HG03025 (cell line): Measurements from ENCODE around the gene SERPINE1.
"Not testable (repeated sequence)": the region's sequence is repeated elsewhere in the genome, so short reads cannot be mapped to it uniquely, and the experiment has no call there.

Experiments used
- ATAC-seq: cut with Tn5 transposase; IDR thresholded peaks from one replicate; pipeline ENCODE4 v1.9.1; 2021; ENCODE audit warnings: mild to moderate bottlenecking, moderate library complexity; ENCODE audit not compliant: unreplicated experiment, low FRiP score

The SERPINE1 gene

DNA sequence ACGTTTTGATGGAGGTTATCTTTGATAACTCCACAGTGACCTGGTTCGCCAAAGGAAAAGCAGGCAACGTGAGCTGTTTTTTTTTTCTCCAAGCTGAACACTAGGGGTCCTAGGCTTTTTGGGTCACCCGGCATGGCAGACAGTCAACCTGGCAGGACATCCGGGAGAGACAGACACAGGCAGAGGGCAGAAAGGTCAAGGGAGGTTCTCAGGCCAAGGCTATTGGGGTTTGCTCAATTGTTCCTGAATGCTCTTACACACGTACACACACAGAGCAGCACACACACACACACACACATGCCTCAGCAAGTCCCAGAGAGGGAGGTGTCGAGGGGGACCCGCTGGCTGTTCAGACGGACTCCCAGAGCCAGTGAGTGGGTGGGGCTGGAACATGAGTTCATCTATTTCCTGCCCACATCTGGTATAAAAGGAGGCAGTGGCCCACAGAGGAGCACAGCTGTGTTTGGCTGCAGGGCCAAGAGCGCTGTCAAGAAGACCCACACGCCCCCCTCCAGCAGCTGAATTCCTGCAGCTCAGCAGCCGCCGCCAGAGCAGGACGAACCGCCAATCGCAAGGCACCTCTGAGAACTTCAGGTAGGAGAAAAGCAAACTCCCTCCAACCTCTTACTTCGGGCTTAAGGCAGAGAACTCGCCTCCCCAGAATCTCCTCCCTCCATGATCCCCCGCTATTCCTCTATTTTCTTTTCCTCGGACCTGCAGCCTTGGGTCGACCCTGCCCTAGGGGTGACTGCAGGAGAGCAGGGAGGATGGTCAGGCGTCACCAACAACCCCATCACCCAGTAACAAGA is at the start of gene SERPINE1:
SERPINE1 (plus strand) TSS at position 454 of the 809 bp plus-strand sequence. CDS start 1,290 bp downstream, outside the sequence.
- ATAC-seq: no peak

DNA sequence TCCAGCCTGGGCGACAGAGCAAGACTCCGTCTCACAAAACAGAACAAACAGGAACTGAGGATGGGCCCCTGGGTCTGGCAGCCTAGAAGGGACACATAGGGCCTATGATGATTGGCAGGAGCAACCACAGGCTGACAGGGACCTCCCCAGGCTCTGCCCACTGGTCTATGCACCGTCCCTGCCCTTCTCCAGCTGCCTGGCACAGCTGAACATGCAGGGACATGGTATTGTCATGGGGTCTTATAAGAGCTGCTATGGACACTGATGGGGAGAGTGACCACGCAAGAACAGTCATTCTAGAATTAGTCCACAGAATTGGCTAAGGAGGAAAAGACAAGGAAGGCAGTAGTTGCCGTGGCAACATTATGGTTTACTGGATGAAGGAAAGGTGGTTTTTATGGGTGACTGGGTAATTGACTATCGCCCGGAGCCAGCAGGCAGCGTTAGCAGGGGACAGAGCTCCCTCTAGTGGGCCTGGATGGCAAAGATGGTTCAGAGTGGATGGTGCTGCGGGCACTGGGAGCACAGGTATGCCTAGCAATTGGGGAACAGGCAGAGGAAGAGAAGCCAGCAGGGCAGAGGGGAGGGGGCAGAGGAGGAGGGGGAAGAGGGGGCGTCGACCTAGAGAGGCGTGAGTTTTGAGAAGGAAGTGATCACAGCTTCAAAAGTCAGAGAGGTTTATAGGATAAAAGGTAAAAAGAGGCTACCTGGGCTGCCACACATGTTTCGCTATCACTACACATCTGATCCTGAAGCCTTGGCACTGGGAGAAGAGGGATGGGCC is 49.4 kb upstream of the SERPINE1 start:
- ATAC-seq: no peak

GRCh38 chr7:101081432-101081831 is 45.5 kb upstream of the SERPINE1 start:
- ATAC-seq: no peak

DNA sequence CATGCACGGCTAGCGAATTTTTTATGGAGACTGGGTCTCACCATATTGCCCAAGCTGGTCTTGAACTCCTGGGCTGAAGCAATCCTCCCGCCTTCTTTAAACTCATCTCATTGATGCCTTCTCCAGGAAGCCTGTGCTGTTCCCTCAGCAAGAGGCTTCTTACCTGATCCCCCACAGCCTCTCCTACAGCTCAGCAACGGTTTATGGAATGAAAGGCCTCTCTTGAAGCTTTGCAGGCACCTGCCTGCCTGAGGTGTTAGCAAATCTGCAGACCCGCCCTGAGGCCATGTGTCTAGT is 42.1 kb upstream of the SERPINE1 start:
- no peak for ATAC-seq

DNA sequence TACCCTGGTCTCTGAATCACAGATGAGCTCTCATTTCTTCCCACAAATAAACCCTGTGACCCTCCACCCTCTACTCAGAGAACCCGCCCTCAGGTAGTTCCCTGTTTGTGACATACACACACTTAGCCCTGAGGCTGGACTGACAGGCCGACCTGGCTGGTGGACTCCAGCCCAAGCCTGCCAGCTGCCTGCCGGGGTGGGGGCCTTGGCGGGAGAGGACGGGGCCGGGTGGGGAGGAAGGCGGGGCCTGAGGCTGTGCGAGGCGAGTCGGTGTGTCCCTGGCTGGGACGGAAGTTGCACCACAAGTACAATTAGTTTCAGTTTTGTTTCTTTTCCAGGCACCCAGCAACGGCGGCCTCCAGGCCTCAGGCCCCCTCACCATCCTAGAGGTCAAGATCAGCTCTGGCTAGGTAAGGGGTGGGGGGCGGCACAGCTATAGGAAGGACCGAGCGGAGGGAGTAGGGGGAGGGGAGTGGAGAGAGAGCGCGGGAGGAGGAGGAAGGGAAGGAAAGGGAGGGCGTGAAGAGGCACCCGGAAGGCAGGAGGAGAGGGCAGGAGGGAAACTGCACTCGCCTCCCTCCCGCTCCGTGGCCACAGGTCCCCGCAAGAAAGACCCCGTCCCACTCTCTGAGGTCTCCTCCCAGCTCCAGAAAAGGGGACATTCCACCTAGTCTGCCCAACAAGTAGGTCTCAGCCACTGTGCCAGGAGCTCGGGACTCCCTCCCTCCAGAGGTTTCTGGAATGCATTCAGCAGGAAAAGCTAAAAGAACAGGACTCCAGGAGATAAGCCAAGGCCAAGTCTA is 41.5 kb upstream of the SERPINE1 start, which contains the start of gene TRIM56:
TRIM56 (plus strand) TSS at position 320 of the 803 bp plus-strand sequence. CDS start 1,832 bp downstream, outside the sequence.
- peak; percentile 78 for ATAC-seq

DNA sequence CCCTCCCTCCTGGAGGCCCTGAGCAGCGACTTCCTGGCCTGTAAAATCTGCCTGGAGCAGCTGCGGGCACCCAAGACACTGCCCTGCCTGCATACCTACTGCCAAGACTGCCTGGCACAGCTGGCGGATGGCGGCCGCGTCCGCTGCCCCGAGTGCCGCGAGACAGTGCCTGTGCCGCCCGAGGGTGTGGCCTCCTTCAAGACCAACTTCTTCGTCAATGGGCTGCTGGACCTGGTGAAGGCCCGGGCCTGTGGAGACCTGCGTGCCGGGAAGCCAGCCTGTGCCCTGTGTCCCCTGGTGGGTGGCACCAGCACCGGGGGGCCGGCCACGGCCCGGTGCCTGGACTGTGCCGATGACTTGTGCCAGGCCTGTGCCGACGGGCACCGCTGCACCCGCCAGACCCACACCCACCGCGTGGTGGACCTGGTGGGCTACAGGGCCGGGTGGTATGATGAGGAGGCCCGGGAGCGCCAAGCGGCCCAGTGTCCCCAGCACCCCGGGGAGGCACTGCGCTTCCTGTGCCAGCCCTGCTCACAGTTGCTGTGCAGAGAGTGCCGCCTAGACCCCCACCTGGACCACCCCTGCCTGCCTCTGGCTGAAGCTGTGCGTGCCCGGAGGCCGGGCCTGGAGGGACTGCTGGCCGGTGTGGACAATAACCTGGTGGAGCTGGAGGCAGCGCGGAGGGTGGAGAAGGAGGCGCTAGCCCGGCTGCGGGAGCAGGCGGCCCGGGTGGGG is 39.4 kb upstream of the SERPINE1 start:
- ATAC-seq: no peak

DNA sequence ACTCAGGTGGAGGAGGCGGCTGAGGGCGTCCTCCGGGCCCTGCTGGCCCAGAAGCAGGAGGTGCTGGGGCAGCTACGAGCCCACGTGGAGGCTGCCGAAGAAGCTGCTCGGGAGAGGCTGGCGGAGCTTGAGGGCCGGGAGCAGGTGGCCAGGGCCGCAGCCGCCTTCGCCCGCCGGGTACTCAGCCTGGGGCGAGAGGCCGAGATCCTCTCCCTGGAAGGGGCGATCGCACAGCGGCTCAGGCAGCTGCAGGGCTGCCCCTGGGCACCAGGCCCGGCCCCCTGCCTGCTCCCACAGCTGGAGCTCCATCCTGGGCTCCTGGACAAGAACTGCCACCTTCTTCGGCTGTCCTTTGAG is 38.9 kb upstream of the SERPINE1 start:
- ATAC-seq: no peak

- no peak for ATAC-seq
Observed at GRCh38 chr7:101088858-101089529, 37.9 kb upstream of the SERPINE1 start.

DNA sequence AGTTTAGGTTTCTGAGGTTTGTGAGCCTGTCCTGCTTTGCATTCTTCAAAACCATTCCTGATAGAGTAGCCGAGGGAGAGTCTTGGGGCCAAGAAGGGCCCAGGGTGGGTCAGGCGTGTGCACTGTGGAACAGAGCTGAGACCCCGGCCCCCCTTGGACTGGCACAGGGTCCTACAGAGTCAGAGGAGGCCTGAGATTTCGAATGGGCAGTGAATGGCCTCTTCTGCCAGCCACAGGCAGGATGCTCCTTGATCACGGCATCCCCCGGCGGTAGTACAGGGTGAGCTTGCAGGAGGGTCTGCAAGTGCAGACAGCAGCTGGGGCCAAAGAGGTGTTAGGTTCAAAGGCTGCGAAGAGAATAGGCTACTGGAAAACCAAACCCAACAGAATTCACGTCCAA is 37.0 kb upstream of the SERPINE1 start:
- ATAC-seq: no peak

GRCh38 chr7:101092266-101092905 is 34.5 kb upstream of the SERPINE1 start:
- not testable (repeated sequence) for ATAC-seq

DNA sequence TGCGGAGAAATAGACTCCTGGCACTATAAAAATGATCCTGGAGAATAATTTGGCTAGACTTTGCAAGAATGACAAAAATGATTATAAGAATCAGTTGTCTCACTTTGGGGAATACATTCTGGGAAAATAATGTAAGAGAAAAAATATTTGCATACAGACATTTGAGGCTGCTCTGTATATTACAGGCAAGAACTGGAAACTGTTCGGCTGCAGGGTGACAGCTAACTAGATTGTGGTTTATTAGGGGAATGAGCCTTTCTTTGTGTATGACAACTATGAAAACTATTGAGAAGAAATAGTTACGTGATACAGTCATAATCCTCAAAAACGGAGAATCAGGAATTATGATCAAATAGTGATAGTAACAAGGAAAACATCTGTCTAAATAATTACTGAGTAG is 33.0 kb upstream of the SERPINE1 start:
- no peak for ATAC-seq

GRCh38 chr7:101094376-101094775 is 32.5 kb upstream of the SERPINE1 start:
- ATAC-seq: no peak

DNA sequence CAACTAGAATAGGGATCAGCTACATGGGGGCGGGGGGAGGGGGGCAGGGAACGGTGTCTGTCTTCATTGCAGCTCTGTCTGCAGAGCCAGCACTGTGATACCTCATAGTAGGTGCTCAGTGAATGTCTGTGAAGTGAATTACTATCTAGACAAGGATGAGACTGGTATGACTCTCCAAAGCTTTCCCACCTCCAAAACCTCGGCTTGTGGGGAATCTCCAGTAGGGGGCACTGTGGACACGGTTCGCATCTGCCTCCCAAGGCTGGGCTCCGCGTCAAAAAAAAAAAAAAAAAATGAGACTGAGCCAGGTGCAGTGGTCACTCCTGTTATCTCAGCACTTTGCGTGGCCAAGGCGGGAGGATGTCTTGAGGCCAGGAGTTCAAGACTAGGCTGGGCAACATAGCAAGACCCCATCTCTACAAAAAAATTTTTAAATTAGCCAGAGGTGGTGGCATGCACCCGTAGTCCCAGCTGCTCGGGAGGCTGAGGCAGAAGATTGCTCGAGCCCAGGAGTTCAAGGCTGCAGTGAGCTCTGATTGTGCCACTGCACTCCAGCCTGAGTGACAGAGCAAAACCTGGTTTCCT is 32.0 kb upstream of the SERPINE1 start:
- ATAC-seq: no peak

GRCh38 chr7:101096331-101096956 is 30.5 kb upstream of the SERPINE1 start:
- no peak for ATAC-seq

GRCh38 chr7:101096957-101097347 is 30.0 kb upstream of the SERPINE1 start:
- ATAC-seq: no peak

- ATAC-seq: no peak
Observed at GRCh38 chr7:101097561-101097960, 29.3 kb upstream of the SERPINE1 start.

DNA sequence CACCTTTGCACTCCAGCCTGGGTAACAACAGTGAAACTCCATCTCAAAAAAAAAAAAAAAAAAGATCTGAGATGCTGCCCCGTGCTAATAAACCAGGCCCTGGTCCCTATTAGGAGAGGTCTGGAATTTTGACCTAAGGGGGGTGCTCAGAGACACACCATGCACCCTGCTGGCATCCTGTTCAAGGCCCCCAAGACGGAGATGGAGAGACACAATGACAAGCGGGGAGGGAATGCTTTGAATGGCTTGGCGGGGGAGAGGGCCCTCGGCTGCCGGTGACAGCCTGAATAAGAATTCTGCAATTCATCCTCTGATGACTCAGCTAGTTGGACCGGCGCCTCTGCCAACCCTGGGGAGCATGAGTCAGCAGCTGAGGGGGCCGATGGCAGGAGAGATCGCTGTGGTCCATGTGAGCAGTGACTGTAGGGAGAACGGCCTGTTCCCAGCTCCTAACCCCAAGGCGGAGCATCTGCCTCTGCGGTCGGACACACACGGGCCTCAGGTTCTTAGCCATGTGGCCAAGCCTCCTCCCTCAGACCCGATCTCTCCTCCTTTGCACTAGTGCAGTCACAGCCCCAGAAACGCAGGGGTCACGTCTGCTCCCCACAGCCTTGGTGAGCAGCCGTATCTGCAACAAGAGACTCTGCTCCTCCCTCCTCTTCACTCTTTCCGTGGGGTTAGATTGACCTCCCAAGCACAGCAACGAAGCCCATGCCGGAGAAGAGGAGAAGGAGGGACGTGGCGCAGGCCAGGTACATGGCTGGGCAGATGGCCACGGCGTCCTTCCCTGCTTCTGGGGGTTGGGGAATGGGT is 26.7 kb upstream of the SERPINE1 start:
- ATAC-seq: no peak
